ENCODE results near the gene RPS6KA5. TPM values are rescaled to one million over a fixed set of nuclear protein-coding genes. Genes with fewer than 3 reads are reported as not detected.

The RPS6KA5 gene
- total RNA-seq, 2 donors from 2014 or later: 15.2 to 19.2 TPM

DNA sequence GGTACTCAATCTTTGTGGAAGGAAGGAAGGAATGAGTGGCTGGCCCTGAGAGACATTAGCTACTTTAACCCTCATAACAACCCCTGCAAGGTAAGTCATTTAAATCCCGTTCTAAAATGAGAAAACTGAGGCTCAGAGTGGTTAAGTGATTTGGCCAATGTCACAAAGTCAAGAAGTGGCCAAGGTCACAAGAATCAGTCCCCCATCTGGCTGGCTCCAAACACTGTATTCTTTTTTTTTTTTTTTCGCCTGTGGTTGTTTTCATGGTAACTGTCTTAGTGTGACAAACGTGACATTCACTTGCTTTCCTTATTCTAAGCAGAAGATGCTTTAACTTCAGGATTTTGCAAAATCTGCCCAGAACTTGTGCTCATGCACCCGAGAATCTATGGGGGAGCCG is 247.0 kb downstream of the RPS6KA5 start:
- Histone ChIP-seq H3K27me3 (no peaks in the 10 kb centered on the region), H3K4me3 (no peak overlapping the region), H3K36me3 (no peaks in the 10 kb centered on the region), H3K9ac (ENCODE audit: low read depth in 2 of 2, low read length in 2 of 2) (no peak overlapping the region), H3K4me1 (no peaks in the 10 kb centered on the region), H3K27ac (no peak overlapping the region), H3K9me3 (no peaks in the 10 kb centered on the region)
- DNase-seq: no peak
- intact Hi-C loops (cut with DNase I): no loop called here
- TF ChIP-seq, protein P1, sequence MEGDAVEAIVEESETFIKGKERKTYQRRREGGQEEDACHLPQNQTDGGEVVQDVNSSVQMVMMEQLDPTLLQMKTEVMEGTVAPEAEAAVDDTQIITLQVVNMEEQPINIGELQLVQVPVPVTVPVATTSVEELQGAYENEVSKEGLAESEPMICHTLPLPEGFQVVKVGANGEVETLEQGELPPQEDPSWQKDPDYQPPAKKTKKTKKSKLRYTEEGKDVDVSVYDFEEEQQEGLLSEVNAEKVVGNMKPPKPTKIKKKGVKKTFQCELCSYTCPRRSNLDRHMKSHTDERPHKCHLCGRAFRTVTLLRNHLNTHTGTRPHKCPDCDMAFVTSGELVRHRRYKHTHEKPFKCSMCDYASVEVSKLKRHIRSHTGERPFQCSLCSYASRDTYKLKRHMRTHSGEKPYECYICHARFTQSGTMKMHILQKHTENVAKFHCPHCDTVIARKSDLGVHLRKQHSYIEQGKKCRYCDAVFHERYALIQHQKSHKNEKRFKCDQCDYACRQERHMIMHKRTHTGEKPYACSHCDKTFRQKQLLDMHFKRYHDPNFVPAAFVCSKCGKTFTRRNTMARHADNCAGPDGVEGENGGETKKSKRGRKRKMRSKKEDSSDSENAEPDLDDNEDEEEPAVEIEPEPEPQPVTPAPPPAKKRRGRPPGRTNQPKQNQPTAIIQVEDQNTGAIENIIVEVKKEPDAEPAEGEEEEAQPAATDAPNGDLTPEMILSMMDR (IDR thresholded peaks at IDR 0.05): no peak

- H3K4me3 ChIP-seq: no peak overlapping the region
- no peaks in the 10 kb centered on the region for H3K4me1 ChIP-seq
- H3K9ac ChIP-seq (ENCODE audit: low read depth in 2 of 2, low read length in 2 of 2): no peak overlapping the region
- H3K9me3 ChIP-seq: no peaks in the 10 kb centered on the region
- DNase-seq: no peak
- TF ChIP-seq, protein P1 (IDR thresholded peaks at IDR 0.05): no peak
- no peak overlapping the region for H3K27ac ChIP-seq
- H3K27me3 ChIP-seq: no peaks in the 10 kb centered on the region
- H3K36me3 ChIP-seq: no peaks in the 10 kb centered on the region
- intact Hi-C loops (cut with DNase I): no loop called here
Measured at GRCh38 chr14:90812109-90812508, 248.3 kb downstream of the RPS6KA5 start.

DNA sequence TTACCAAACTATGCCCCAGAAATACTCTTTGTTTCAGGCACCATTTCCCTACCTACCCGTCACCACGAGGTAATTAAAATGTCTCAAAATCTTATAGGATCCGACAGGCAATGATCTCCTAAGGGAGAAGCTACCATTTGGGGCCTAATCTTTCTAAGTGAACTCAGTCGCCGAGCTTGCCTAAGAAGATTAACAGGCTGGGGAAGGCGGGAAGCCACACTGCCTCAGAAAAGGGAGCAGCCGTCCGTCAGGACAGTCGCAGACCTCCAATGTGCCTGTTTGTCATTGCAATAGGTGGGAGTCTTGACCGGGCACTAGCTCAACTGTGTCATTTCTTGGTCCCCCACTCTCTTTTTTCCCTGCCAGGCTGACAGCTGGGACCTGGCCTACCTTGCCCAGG is 248.8 kb downstream of the RPS6KA5 start:
- Histone ChIP-seq H3K9me3 (no peaks in the 10 kb centered on the region), H3K4me1 (no peaks in the 10 kb centered on the region), H3K36me3 (no peaks in the 10 kb centered on the region), H3K27me3 (no peaks in the 10 kb centered on the region), H3K27ac (no peak overlapping the region), H3K4me3 (no peak overlapping the region), H3K9ac (ENCODE audit: low read depth in 2 of 2, low read length in 2 of 2) (no peak overlapping the region)
- no peak for DNase-seq
- intact Hi-C loops (cut with DNase I): no loop called here
- TF ChIP-seq, protein P1 (IDR thresholded peaks at IDR 0.05): no peak

- Histone ChIP-seq H3K9me3 (no peaks in the 10 kb centered on the region), H3K27me3 (no peaks in the 10 kb centered on the region), H3K27ac (no peak overlapping the region), H3K9ac (ENCODE audit: low read depth in 2 of 2, low read length in 2 of 2) (no peak overlapping the region), H3K4me3 (no peak overlapping the region), H3K4me1 (no peaks in the 10 kb centered on the region), H3K36me3 (no peaks in the 10 kb centered on the region)
- no peak for DNase-seq
- intact Hi-C loops (cut with DNase I): no loop called here
- TF ChIP-seq, protein P1 (IDR thresholded peaks at IDR 0.05): no peak
Measured at GRCh38 chr14:90810806-90811205, 249.6 kb downstream of the RPS6KA5 start.

GRCh38 chr14:90809530-90810312 is 250.7 kb downstream of the RPS6KA5 start:
- no peak for DNase-seq
- Histone ChIP-seq H3K4me3 (no peak overlapping the region), H3K9me3 (no peaks in the 10 kb centered on the region), H3K27me3 (no peaks in the 10 kb centered on the region), H3K9ac (ENCODE audit: low read depth in 2 of 2, low read length in 2 of 2) (no peak overlapping the region), H3K36me3 (no peaks in the 10 kb centered on the region), H3K27ac (no peak overlapping the region), H3K4me1 (no peaks in the 10 kb centered on the region)
- intact Hi-C loops (cut with DNase I): no loop called here
- TF ChIP-seq, protein P1 (IDR thresholded peaks at IDR 0.05): no peak

All from colonic mucosa (tissue), 4 donors.